Ovary (tissue), 9 donors: ENCODE results near the gene POLQ. TPM values are rescaled to one million over a fixed set of nuclear protein-coding genes. Genes with fewer than 3 reads are reported as not detected.
A peak's percentile ranks its signal among the peaks of the same experiment; 100 is the strongest.

Experiments used
- DNase-seq, 5 donors: peaks; one replicate each; pipeline ENCODE4 v3.0.0-alpha.2; 2019 to 2020
- H3K27ac ChIP-seq, 2 donors: fragments of 200-600 bp; one replicate each; pipeline versions ENCODE4 v1.5.1 to v1.8.0; 2019 to 2022
- H3K27me3 ChIP-seq: fragments of 200-600 bp; one replicate; pipeline ENCODE4 v1.8.0; 2022
- H3K36me3 ChIP-seq: fragments of 200-600 bp; sonication (generic); one replicate; pipeline ENCODE4 v1.5.1; 2019
- H3K4me1 ChIP-seq: one replicate; pipeline ENCODE4 v1.8.1; 2013; ENCODE audit warnings: mild to moderate bottlenecking, moderate library complexity; ENCODE audit not compliant: insufficient read depth
- H3K4me3 ChIP-seq: fragments of 200-600 bp; sonication (generic); one replicate; pipeline ENCODE4 v1.5.1; 2017
- H3K9me3 ChIP-seq, 2 donors: fragments of 200-600 bp in 1 of 2; sonication (generic) in 1 of 2; one replicate each; pipeline versions ENCODE4 v1.5.1 to v1.8.1; 2013 to 2019; ENCODE audit warnings: mild to moderate bottlenecking in 1 of 2, moderate library complexity in 1 of 2
- CTCF ChIP-seq, 3 donors: fragments of 450-650 bp in 2 of 3; fragments of 200-600 bp in 1 of 3; IDR thresholded peaks; one replicate each; pipeline versions ENCODE4 v1.5.1 to v1.8.0; 2016 to 2022; ENCODE audit warnings: antibody characterized with exemption in 3 of 3, mild to moderate bottlenecking in 1 of 3
- EP300 ChIP-seq: sonication (generic); formaldehyde crosslinking; IDR thresholded peaks from one replicate; pipeline ENCODE4 v1.6.1; 2017; ENCODE audit warnings: antibody characterized with exemption
- POLR2A ChIP-seq: fragments of 450-650 bp; IDR thresholded peaks from one replicate; pipeline ENCODE4 v1.6.1; 2017; ENCODE audit warnings: antibody characterized with exemption, mild to moderate bottlenecking, moderate library complexity
- WGBS, 3 donors: extraction: QIAGEN DNeasy Blood & Tissue Kit in 1 of 3; methylation state at CpG; one replicate each; pipeline versions ENCODE4 v1.1.5 to v1.1.7; 2013 to 2017; 5-methylcytosine and 5-hydroxymethylcytosine counted together
- intact Hi-C, 4 donors: fragments of 100-400 bp; cut with DNase I; formaldehyde crosslinking; loops; one replicate each; pipeline versions ENCODE4 v1.11.0 to v1.15.1; 2022 to 2023
- polyA plus RNA-seq, 2 donors: library from polyadenylated mRNA; stranded (reverse); fragments of 200-250 nt in 1 of 2; fragments of 350-450 nt in 1 of 2; fragmentation: Illumina TruSeq in 1 of 2; extraction: RNeasy Lipid Tissue Mini Kit (QIAGEN cat#74804) in 1 of 2; gene quantifications; one replicate each; pipeline ENCODE4 v1.2.3, GENCODE V29; 2013 to 2014
- total RNA-seq, 7 donors: library from RNA; depleted of rRNA in 2 of 7; stranded (reverse); fragments of >200 nt in 2 of 7; fragmentation: NEBNext Ultra II Directional in 3 of 7; extraction: Animal tissue kit (Norgen Biotek cat#: 25700) in 3 of 7; gene quantifications; one replicate each; pipeline versions ENCODE4 v1.1.0 to v1.2.4, GENCODE V29; 2016 to 2023
- donor health status: DM: no; HTN: no; CAD: no; lungs with moderate emphysema.
- donor health status: DM: no; HTN: no; CAD: no.
- donor health status: Bipolar disorder and iron deficiency.
- donor health status: DM: yes; HTN: yes; CAD: no.
- donor health status: DM: no; HTN: no; CAD: no.
- donor health status: DM: yes; HTN: yes; CAD: no.

Gene POLQ
- total and polyA plus RNA-seq, 9 donors: 0.08 to 0.55 (median 0.22) TPM

GRCh38 chr3:121483290-121483689 is 62.5 kb downstream of the POLQ start:
- no peak for DNase-seq
- Histone ChIP-seq H3K9me3 (no peaks in the 10 kb centered on the region), H3K27me3 (no peaks in the 10 kb centered on the region), H3K4me3 (no peak overlapping the region), H3K4me1 (peaks cover 4% of the 10 kb centered on the region), H3K36me3 (no peaks in the 10 kb centered on the region), H3K27ac (no peak overlapping the region)
- TF ChIP-seq POLR2A: no peak
- TF ChIP-seq EP300: no peak
- no peak for TF ChIP-seq CTCF (IDR thresholded peaks at IDR 0.05)
- WGBS, 3 donors: 95 to 98% (median 97%) methylated on average over 1 of the region's 1 CpG
- intact Hi-C loops: no loop called here

DNA sequence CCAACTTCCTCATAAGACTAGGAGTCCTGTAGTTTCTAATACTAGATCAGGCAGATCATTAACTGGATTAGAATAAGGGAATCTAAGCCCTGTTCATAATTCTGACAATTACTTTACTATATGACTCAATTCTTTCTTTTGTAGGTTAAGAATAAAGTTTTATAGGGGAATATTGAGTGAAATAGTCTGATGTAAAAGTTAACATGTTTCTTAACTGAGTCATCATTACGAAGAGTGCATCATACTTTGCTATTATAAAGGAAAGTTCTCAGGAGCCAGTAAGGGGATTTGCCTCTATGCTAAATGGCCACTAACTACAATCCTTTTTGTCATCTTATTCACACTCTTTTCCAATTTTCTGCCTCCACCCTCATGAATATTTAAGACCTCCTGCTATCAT is 63.1 kb downstream of the POLQ start:
- Histone ChIP-seq H3K27me3 (no peaks in the 10 kb centered on the region), H3K36me3 (no peaks in the 10 kb centered on the region), H3K27ac (no peak overlapping the region), H3K4me1 (peaks cover 4% of the 10 kb centered on the region), H3K4me3 (no peak overlapping the region), H3K9me3 (no peaks in the 10 kb centered on the region)
- TF ChIP-seq EP300 (no peak), POLR2A (no peak), CTCF (IDR thresholded peaks at IDR 0.05) (no peak)
- intact Hi-C loops: no loop called here
- DNase-seq: no peak
- WGBS, 3 donors: 83 to 90% (median 88%) methylated on average over 1 of the region's 1 CpG

DNA sequence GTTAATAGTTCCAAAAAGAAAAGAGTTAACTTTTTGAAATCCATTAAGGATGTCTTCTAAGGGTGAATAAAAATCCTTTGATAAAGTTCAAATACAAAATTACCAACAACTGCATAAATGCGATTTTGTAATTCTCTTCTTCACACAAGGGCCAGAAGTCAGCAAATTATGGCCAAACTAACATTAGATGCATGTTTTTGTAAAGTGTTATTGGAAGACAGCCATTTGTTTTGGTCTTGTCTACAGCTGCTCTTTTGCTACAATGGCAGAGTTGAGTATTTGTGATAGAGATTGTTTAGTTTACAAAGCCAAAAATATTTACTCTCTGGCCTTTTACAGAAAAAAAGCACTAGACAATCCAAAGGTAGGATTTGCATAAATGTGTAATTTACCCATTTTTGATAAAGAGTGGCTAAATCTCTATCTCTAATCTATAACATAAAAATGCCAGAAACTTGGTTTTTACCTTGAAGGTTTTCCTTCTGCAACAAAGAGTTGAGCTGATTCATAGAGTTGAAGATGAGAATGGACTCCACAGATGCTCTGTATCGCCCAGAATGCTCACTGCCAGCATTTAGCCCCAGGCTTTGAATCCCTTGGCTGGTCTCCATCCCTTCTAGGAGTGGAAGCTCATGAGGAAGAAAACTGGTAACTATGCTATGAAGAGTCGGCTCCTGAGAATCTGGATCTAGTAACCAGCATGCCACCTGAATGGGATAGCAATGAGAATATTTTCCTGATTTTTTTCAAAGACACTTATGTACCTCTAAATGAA is 64.5 kb downstream of the POLQ start:
- Histone ChIP-seq H3K27me3 (no peaks in the 10 kb centered on the region), H3K4me1 (peaks cover 4% of the 10 kb centered on the region), H3K9me3 (no peaks in the 10 kb centered on the region), H3K4me3 (no peak overlapping the region), H3K36me3 (no peaks in the 10 kb centered on the region), H3K27ac (no peak overlapping the region)
- 5 to 21% (median 11%) methylated on average over 3 of the region's 3 CpGs for WGBS, 3 donors
- intact Hi-C loops: no loop called here
- peak in 4 of 5 donors; percentile 17 to 42 (median 26) for DNase-seq
- no peak for TF ChIP-seq CTCF (IDR thresholded peaks at IDR 0.05)
- no peak for TF ChIP-seq POLR2A
- TF ChIP-seq EP300: no peak

DNA sequence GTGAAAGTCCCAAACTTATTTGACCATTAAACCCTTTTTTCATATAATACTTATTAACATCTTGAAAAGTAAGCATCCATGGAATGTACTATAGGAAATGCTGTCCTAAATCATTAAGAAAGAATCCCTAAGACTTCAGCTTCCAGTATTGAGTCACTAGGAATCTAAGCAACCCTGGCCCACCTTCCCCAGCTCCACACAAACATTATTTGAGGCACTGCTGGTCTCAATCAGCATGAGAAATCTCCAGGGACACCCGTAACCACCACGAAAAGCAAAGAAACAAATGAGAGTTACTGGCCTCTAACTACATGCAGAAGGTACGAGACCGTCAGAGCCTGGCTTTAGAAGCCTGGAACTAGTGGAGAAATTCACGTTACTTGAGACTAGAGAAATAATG is 68.2 kb downstream of the POLQ start:
- Histone ChIP-seq H3K4me3 (no peak overlapping the region), H3K9me3 (no peaks in the 10 kb centered on the region), H3K27ac (no peak overlapping the region), H3K4me1 (peaks cover 4% of the 10 kb centered on the region), H3K36me3 (no peaks in the 10 kb centered on the region), H3K27me3 (no peaks in the 10 kb centered on the region)
- intact Hi-C loops: no loop called here
- no peak for DNase-seq
- no peak for TF ChIP-seq EP300
- no peak for TF ChIP-seq POLR2A
- no peak for TF ChIP-seq CTCF (IDR thresholded peaks at IDR 0.05)
- 94 to 96% (median 96%) methylated on average over 5 of the region's 5 CpGs for WGBS, 3 donors
